K562 (cell line): Measurements from ENCODE around the gene COPG2. TPM values are rescaled to one million over a fixed set of nuclear protein-coding genes. Genes with fewer than 3 reads are reported as not detected.

Experiments used
- CEBPG ChIP-seq, 3 experiments: fragments of 200-800 bp in 1 of 3; sonication (Bioruptor generic) in 1 of 3; sonication (generic) in 1 of 3; formaldehyde crosslinking in 1 of 3; IDR thresholded peaks in 2 of 3; conservative IDR thresholded peaks in 1 of 3; 2 replicates each; pipeline versions ENCODE4 v1.6.1 to v1.8.0; 2016 to 2022; ENCODE audit warnings: missing compliant biosample characterization in 2 of 3, missing genetic modification characterization in 2 of 3, mild to moderate bottlenecking in 1 of 3, missing genetic modification reagents in 1 of 3
- CEBPZ ChIP-seq: fragments of 150-350 bp; IDR thresholded peaks from 2 replicates; pipeline ENCODE4 v1.6.1; 2014; ENCODE audit warnings: low read depth, mild to moderate bottlenecking, low read length, borderline replicate concordance
- GABPA ChIP-seq: fragments of 200-800 bp; sonication (Bioruptor generic); conservative IDR thresholded peaks from 2 replicates; pipeline ENCODE4 v1.6.1; 2016; ENCODE audit warnings: low read depth, missing genetic modification characterization, missing compliant biosample characterization
- JUN ChIP-seq, 2 experiments: sonication (generic) in 1 of 2; formaldehyde crosslinking in 1 of 2; IDR thresholded peaks; 2 replicates each; pipeline versions ENCODE4 v1.6.1 to v1.8.0; 2012 to 2022; ENCODE audit warnings: borderline replicate concordance in 2 of 2, mild to moderate bottlenecking in 2 of 2, improper control_type of control experiment in 1 of 2, low read depth in 1 of 2, low read length in 1 of 2, missing genetic modification reagents in 1 of 2
- NR2C1 ChIP-seq, 2 experiments: fragments of 450-650 bp; IDR thresholded peaks; 2 replicates each; pipeline ENCODE4 v1.6.1; 2017; ENCODE audit warnings: mild to moderate bottlenecking in 2 of 2, antibody characterized with exemption in 1 of 2, inconsistent platforms in 1 of 2, missing compliant biosample characterization in 1 of 2, missing genetic modification characterization in 1 of 2
- PTBP1 ChIP-seq: fragments of 200-400 bp; formaldehyde crosslinking; IDR thresholded peaks from 2 replicates; pipeline ENCODE4 v1.6.1; 2017; ENCODE audit warnings: low read depth, low read length
- RB1 ChIP-seq: fragments of 450-650 bp; IDR thresholded peaks from 2 replicates; pipeline ENCODE4 v1.6.1; 2017; ENCODE audit warnings: low read depth, mild to moderate bottlenecking
- REST ChIP-seq, 2 experiments: fragments of 450-650 bp; formaldehyde crosslinking in 1 of 2; IDR thresholded peaks; 2 replicates each; pipeline versions ENCODE4 v1.4.0 to v1.6.1; 2014 to 2020; ENCODE audit warnings: mild to moderate bottlenecking in 2 of 2, borderline replicate concordance in 1 of 2, low read depth in 1 of 2
- SIN3A ChIP-seq, 2 experiments: fragments of 150-350 bp in 1 of 2; IDR thresholded peaks; 2 replicates each; pipeline ENCODE4 v1.6.1; 2011 to 2016; ENCODE audit warnings: borderline replicate concordance in 2 of 2, low read depth in 2 of 2, low read length in 2 of 2, mild to moderate bottlenecking in 2 of 2, moderate library complexity in 2 of 2; ENCODE audit not compliant: control insufficient read depth in 1 of 2
- SIRT6 ChIP-seq: IDR thresholded peaks from one replicate; pipeline ENCODE4 v1.6.1; 2012; ENCODE audit warnings: low read depth, mild to moderate bottlenecking, control low read depth, inconsistent platforms, low read length, moderate library complexity
- SMC3 ChIP-seq: conservative IDR thresholded peaks from 2 replicates; pipeline ENCODE4 v1.6.1; 2011; ENCODE audit warnings: low read depth, low read length, improper control_type of control experiment; ENCODE audit not compliant: insufficient read depth
- SPI1 ChIP-seq: IDR thresholded peaks from 2 replicates; pipeline ENCODE4 v1.6.1; 2011; ENCODE audit warnings: low read depth, low read length, control low read depth, borderline replicate concordance
- TRIM28 ChIP-seq: fragments of 450-650 bp; IDR thresholded peaks from 2 replicates; pipeline ENCODE4 v1.6.1; 2017
- XRCC3 ChIP-seq: fragments of 450-650 bp; IDR thresholded peaks from 2 replicates; pipeline ENCODE4 v1.6.1; 2017; ENCODE audit warnings: mild to moderate bottlenecking, moderate library complexity
- ZNF239 ChIP-seq: fragments of 250-450 bp; sonication (Bioruptor Pico); IDR thresholded peaks from 2 replicates; pipeline ENCODE4 v1.4.0; 2020; ENCODE audit warnings: mild to moderate bottlenecking
- polyA plus RNA-seq, 8 experiments: library from polyadenylated mRNA; depleted of rRNA in 4 of 8; stranded (reverse) in 5 of 8; unstranded in 3 of 8; fragments of >200 nt; fragmentation: Nextera tagmentation in 2 of 8; fragmentation: Illumina TruSeq in 1 of 8; extraction: Ambion mirVana in 2 of 8; extraction: Trizol in 1 of 8; gene quantifications; 2 replicates each; pipeline versions ENCODE4 v1.2.1 to v1.2.3, GENCODE V29; 2011 to 2014; ENCODE audit warnings: inconsistent platforms in 1 of 8, missing spikeins in 1 of 8
- total RNA-seq, 7 experiments: library from RNA; depleted of rRNA in 6 of 7; stranded (reverse); fragments of >200 nt in 6 of 7; fragmentation: Illumina TruSeq in 2 of 7; extraction: Trizol in 2 of 7; gene quantifications; 2 replicates each; pipeline versions ENCODE4 v1.2.1 to v1.2.3, GENCODE V29; 2011 to 2021; ENCODE audit warnings: low replicate concordance in 1 of 7

COPG2 gene
- total and polyA plus RNA-seq, 9 of the 15 experiments (the other 6 are each of a cell fraction or from before 2014, with no cell fraction given) = 6.6 to 104 (median 32.5) TPM

- TF ChIP-seq REST (IDR thresholded peaks at IDR 0.05; ENCODE audit: borderline replicate concordance) (peak; percentile 89; the same call in 1 of the 2 replicates), REST (CRISPR knock-in tag; IDR thresholded peaks at IDR 0.05; ENCODE audit: low read depth) (no peak), SIRT6 (no peak), GABPA (tag) (no peak), RB1 (peak; percentile 66; the same call in 1 of the 2 replicates), TRIM28 (0 out of 2 replicates have a peak, but pooled peaks have one; percentile 20), CEBPG (CRISPR knock-in tag; IDR thresholded peaks at IDR 0.05) (no peak), CEBPG (tag; conservative IDR thresholded peaks at IDR 0.05 in 1 of 2, IDR thresholded peaks at IDR 0.05 in 1 of 2) (peak in 1 of 2 experiments; percentile 34; a peak in 1 of 4 replicates), SIN3A (IDR thresholded peaks at IDR 0.05; ENCODE audit: borderline replicate concordance in 2 of 2, control insufficient read depth in 1 of 2, low read depth in 2 of 2, low read length in 2 of 2) (no peak), SMC3 (0 out of 2 replicates have a peak, but pooled peaks have one; percentile 47), PTBP1 (no peak), JUN (IDR thresholded peaks at IDR 0.05; ENCODE audit: borderline replicate concordance, low read depth, low read length) (0 out of 2 replicates have a peak, but pooled peaks have one; percentile 29), JUN (CRISPR knock-in tag; IDR thresholded peaks at IDR 0.05; ENCODE audit: borderline replicate concordance) (no peak), ZNF239 (CRISPR knock-in tag) (no peak), SPI1 (peak; percentile 97), NR2C1 (IDR thresholded peaks at IDR 0.05) (no peak), NR2C1 (tag; IDR thresholded peaks at IDR 0.05) (no peak), XRCC3 (no peak), CEBPZ (no peak)
Measured at GRCh38 chr7:130560972-130561371, 107.6 kb downstream of the COPG2 start (continued).
